GM12865 (cell line): ENCODE data around the gene NOS1.
"Not testable (repeated sequence)": the region's sequence is repeated elsewhere in the genome, so short reads cannot be mapped to it uniquely, and the experiment has no call there.

Source experiments
- DNase-seq: peaks from one replicate; pipeline ENCODE4 v3.0.0; 2010; ENCODE audit warnings: low read depth
- H3K4me3 ChIP-seq: 2 replicates; pipeline ENCODE4 v1.5.1; 2011; ENCODE audit warnings: mild to moderate bottlenecking, low read depth, low read length, control low read depth
- CTCF ChIP-seq: IDR thresholded peaks from 2 replicates; pipeline ENCODE4 v1.5.1; 2011; ENCODE audit warnings: low read length, control low read depth, low read depth, inconsistent platforms; ENCODE audit not compliant: insufficient read depth; ENCODE audit errors: missing control alignments

NOS1 gene

DNA sequence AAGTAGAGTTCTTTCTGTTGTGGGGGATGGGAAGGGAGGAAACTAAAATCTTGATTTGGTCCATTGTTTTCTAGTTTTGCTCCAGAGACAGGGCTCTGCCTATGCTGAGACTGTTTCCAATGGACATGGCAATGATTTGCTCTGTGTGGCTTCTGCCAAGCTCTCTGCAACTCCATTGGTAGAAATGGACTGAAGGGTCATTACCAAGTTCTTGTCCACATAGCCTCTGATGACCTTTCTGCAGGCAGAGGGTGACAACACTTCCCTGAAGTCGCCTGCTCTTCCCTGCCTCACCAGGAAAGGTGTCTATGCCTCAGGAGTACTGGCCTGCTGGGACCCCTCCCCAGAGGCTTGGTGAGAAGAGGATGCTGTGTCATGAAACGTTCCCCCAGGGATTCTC, 39.5 kb upstream of the NOS1 start:
- no peak overlapping the region for H3K4me3 ChIP-seq
- no peak for TF ChIP-seq CTCF
- no peak for DNase-seq

DNA sequence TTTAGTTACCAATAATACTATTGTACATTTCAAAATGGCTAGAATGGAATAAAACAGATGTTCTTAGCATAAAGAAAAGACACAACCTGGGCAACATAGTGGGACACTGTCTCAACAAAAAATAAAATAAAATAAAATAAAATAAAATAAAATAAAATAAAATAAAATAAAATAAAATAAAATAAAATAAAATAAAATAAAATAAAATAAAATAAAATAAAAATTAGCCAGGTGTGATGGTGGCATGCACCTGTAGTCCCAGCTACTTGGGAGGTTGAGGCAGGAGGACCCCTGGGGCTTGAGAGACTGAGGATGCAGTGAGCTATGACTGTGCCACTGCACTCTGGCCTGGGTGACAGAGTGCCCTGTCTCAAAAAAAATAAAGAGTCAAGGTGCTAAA, 37.1 kb upstream of the NOS1 start:
- not testable (repeated sequence) for H3K4me3 ChIP-seq, DNase-seq

- TF ChIP-seq CTCF = no peak
- H3K4me3 ChIP-seq = no peak overlapping the region
- no peak for DNase-seq
Observed at GRCh38 chr12:117395766-117396165, 34.3 kb upstream of the NOS1 start.

DNA sequence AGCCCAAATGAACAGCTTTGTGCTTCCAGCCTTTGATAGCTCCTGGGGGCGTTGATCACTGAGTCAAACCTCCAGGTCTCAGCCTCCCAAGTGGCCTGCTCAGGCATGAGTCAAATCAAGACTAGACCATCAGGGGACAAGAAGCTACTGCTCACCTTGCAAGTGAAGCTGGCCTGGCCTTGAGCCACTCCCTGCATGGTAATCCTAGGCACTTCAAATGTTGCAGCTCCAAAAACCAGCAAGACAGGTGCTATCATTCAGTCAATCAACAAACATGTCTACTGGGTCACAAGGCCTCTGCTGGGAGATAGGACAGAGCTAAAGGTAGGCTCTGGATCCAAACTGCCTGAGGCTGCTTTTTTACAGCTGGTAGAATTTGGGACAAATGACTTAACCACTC, 33.1 kb upstream of the NOS1 start:
- TF ChIP-seq CTCF = no peak
- no peak overlapping the region for H3K4me3 ChIP-seq
- no peak for DNase-seq

DNA sequence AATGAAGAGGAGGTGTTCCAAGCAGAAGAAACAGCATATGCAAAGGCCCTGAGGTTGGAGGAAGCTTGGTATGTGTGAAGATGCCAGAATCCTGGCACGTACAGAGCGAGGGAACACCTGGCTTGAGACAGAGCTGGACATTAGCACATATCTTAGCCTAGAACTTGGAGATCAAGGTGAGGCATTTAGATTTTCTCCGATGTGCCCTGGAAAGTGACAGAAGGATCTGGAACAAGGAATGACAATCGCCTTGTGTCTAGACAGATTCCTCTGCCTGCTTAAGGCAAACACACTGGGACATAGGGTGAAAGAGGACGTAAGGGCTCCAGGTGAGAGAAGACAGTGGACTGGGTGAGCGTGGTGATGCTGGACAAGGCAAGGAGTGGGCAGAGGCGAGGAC, 32.2 kb upstream of the NOS1 start:
- no peak overlapping the region for H3K4me3 ChIP-seq
- no peak for TF ChIP-seq CTCF
- DNase-seq = no peak

GRCh38 chr12:117390866-117391265, 29.4 kb upstream of the NOS1 start:
- no peak overlapping the region for H3K4me3 ChIP-seq
- DNase-seq = no peak
- no peak for TF ChIP-seq CTCF

GRCh38 chr12:117388951-117389446, 27.6 kb upstream of the NOS1 start:
- no peak overlapping the region for H3K4me3 ChIP-seq
- no peak for DNase-seq
- no peak for TF ChIP-seq CTCF
